Hypothalamus (tissue), 51 donors: ENCODE data around the gene B4GALT2.
A peak's percentile ranks its signal among the peaks of the same experiment; 100 is the strongest.

Experiments used
- DNase-seq, 51 donors: peaks; one replicate each; lab custom pipeline; 2025; lab: John Stamatoyannopoulos, UW

The B4GALT2 gene

GRCh38 chr1:43968348-43968948 lies 10.6 kb upstream of the B4GALT2 start:
- no peak for DNase-seq

- peak in 1 of 51 donors; percentile 37 for DNase-seq
Measured at GRCh38 chr1:43969416-43969745, 9.6 kb upstream of the B4GALT2 start.

GRCh38 chr1:43969746-43970466 lies 9.1 kb upstream of the B4GALT2 start, which contains the start of gene DPH2:
Gene DPH2, plus strand, starts transcription at chr1:43970010. Its CDS starts 166 bp downstream, at chr1:43970176.
- peak; percentile 45 to 98 (median 95) for DNase-seq

GRCh38 chr1:43970502-43970901 lies 8.5 kb upstream of the B4GALT2 start:
- no peak for DNase-seq

- no peak for DNase-seq
Measured at GRCh38 chr1:43970911-43971310, 8.1 kb upstream of the B4GALT2 start.

GRCh38 chr1:43971336-43971980 lies 7.6 kb upstream of the B4GALT2 start:
- DNase-seq, result no peak

- no peak for DNase-seq
Measured at GRCh38 chr1:43973981-43974442, 5.0 kb upstream of the B4GALT2 start.

GRCh38 chr1:43974443-43975248 lies 4.4 kb upstream of the B4GALT2 start, which contains the start of gene ATP6V0B:
Gene ATP6V0B, plus strand, starts transcription at chr1:43974960. Its CDS starts 81 bp downstream, at chr1:43975041.
- peak; percentile 82 to 99 (median 95) for DNase-seq

GRCh38 chr1:43975249-43975961 lies 3.6 kb upstream of the B4GALT2 start:
- DNase-seq, result peak in 30 of 51 donors; percentile 24 to 69 (median 40)

- DNase-seq, result no peak
Measured at GRCh38 chr1:43976045-43976444, 3.0 kb upstream of the B4GALT2 start.

GRCh38 chr1:43976890-43977289 lies 2.1 kb upstream of the B4GALT2 start:
- no peak for DNase-seq

GRCh38 chr1:43977376-43978263 lies 1.4 kb upstream of the B4GALT2 start:
- DNase-seq, result no peak

GRCh38 chr1:43978264-43978550 lies 803 bp upstream of the B4GALT2 start:
- DNase-seq, result no peak

GRCh38 chr1:43979261-43979527 lies 184 bp downstream of the B4GALT2 start:
- DNase-seq, result no peak

- peak in 29 of 51 donors; percentile 11 to 81 (median 32) for DNase-seq
Measured at GRCh38 chr1:43979528-43980254, 681 bp downstream of the B4GALT2 start.

- no peak for DNase-seq
Measured at GRCh38 chr1:43980255-43981134, 1.5 kb downstream of the B4GALT2 start.

- DNase-seq, result no peak
Measured at GRCh38 chr1:43981135-43981491, 2.1 kb downstream of the B4GALT2 start.

- DNase-seq, result no peak
Measured at GRCh38 chr1:43981636-43982035, 2.6 kb downstream of the B4GALT2 start.
